ENCODE results near the gene SCFD2.

The SCFD2 gene

GRCh38 chr4:52852041-52852440 lies 513.8 kb downstream of the SCFD2 start:
- Histone ChIP-seq H3K9ac (ENCODE audit: insufficient read length, low read depth) (no peak overlapping the region), H3K4me3 (ENCODE audit: insufficient read length, low read depth) (no peak overlapping the region), H3K36me3 (ENCODE audit: insufficient read depth, insufficient read length, low read length) (no peaks in the 10 kb centered on the region), H3K4me1 (ENCODE audit: insufficient read depth, insufficient read length) (no peaks in the 10 kb centered on the region), H3K9me3 (ENCODE audit: insufficient read depth, low read length) (peaks cover 3% of the 10 kb centered on the region; the same call in 1 of the 2 replicates), H3K27me3 (ENCODE audit: insufficient read depth, insufficient read length) (no peaks in the 10 kb centered on the region)
- TF ChIP-seq SUZ12 (IDR thresholded peaks at IDR 0.05; ENCODE audit: extremely low read depth, insufficient read depth, insufficient read length) (no peak), YY1 (IDR thresholded peaks at IDR 0.05; ENCODE audit: insufficient read depth, insufficient read length) (no peak), ZNF274 (IDR thresholded peaks at IDR 0.05; ENCODE audit: low read depth, low read length) (no peak)
- DNase-seq (ENCODE audit: low read depth, low spot score), result no peak

GRCh38 chr4:52850406-52851124 lies 515.3 kb downstream of the SCFD2 start:
- Histone ChIP-seq H3K9ac (ENCODE audit: insufficient read length, low read depth) (no peak overlapping the region), H3K4me3 (ENCODE audit: insufficient read length, low read depth) (no peak overlapping the region), H3K27me3 (ENCODE audit: insufficient read depth, insufficient read length) (no peaks in the 10 kb centered on the region), H3K4me1 (ENCODE audit: insufficient read depth, insufficient read length) (no peaks in the 10 kb centered on the region), H3K36me3 (ENCODE audit: insufficient read depth, insufficient read length, low read length) (no peaks in the 10 kb centered on the region), H3K9me3 (ENCODE audit: insufficient read depth, low read length) (no peaks in the 10 kb centered on the region)
- TF ChIP-seq ZNF274 (IDR thresholded peaks at IDR 0.05; ENCODE audit: low read depth, low read length), result no peak
- TF ChIP-seq SUZ12 (IDR thresholded peaks at IDR 0.05; ENCODE audit: extremely low read depth, insufficient read depth, insufficient read length), result no peak
- no peak for TF ChIP-seq YY1 (IDR thresholded peaks at IDR 0.05; ENCODE audit: insufficient read depth, insufficient read length)
- no peak for DNase-seq (ENCODE audit: low read depth, low spot score)

- H3K36me3 ChIP-seq (ENCODE audit: insufficient read depth, insufficient read length, low read length), result no peaks in the 10 kb centered on the region
- DNase-seq (ENCODE audit: low read depth, low spot score), result no peak
- TF ChIP-seq YY1 (IDR thresholded peaks at IDR 0.05; ENCODE audit: insufficient read depth, insufficient read length) (no peak), SUZ12 (IDR thresholded peaks at IDR 0.05; ENCODE audit: extremely low read depth, insufficient read depth, insufficient read length) (no peak), ZNF274 (IDR thresholded peaks at IDR 0.05; ENCODE audit: low read depth, low read length) (no peak)
- no peak overlapping the region for H3K4me3 ChIP-seq (ENCODE audit: insufficient read length, low read depth)
- no peaks in the 10 kb centered on the region for H3K9me3 ChIP-seq (ENCODE audit: insufficient read depth, low read length)
- no peaks in the 10 kb centered on the region for H3K27me3 ChIP-seq (ENCODE audit: insufficient read depth, insufficient read length)
- H3K9ac ChIP-seq (ENCODE audit: insufficient read length, low read depth), result no peak overlapping the region
- H3K4me1 ChIP-seq (ENCODE audit: insufficient read depth, insufficient read length), result no peaks in the 10 kb centered on the region
These were observed 517.6 kb downstream of the SCFD2 start for GRCh38 chr4:52848254-52848653.

- no peaks in the 10 kb centered on the region for H3K4me1 ChIP-seq (ENCODE audit: insufficient read depth, insufficient read length)
- H3K9me3 ChIP-seq (ENCODE audit: insufficient read depth, low read length), result no peaks in the 10 kb centered on the region
- no peak overlapping the region for H3K9ac ChIP-seq (ENCODE audit: insufficient read length, low read depth)
- TF ChIP-seq ZNF274 (IDR thresholded peaks at IDR 0.05; ENCODE audit: low read depth, low read length) (no peak), YY1 (IDR thresholded peaks at IDR 0.05; ENCODE audit: insufficient read depth, insufficient read length) (no peak), SUZ12 (IDR thresholded peaks at IDR 0.05; ENCODE audit: extremely low read depth, insufficient read depth, insufficient read length) (no peak)
- H3K4me3 ChIP-seq (ENCODE audit: insufficient read length, low read depth), result no peak overlapping the region
- no peaks in the 10 kb centered on the region for H3K27me3 ChIP-seq (ENCODE audit: insufficient read depth, insufficient read length)
- DNase-seq (ENCODE audit: low read depth, low spot score), result no peak
- no peaks in the 10 kb centered on the region for H3K36me3 ChIP-seq (ENCODE audit: insufficient read depth, insufficient read length, low read length)
These were observed 519.4 kb downstream of the SCFD2 start for GRCh38 chr4:52846502-52846901.

- H3K9ac ChIP-seq (ENCODE audit: insufficient read length, low read depth), result no peak overlapping the region
- no peak for TF ChIP-seq YY1 (IDR thresholded peaks at IDR 0.05; ENCODE audit: insufficient read depth, insufficient read length)
- no peak for TF ChIP-seq ZNF274 (IDR thresholded peaks at IDR 0.05; ENCODE audit: low read depth, low read length)
- no peak for TF ChIP-seq SUZ12 (IDR thresholded peaks at IDR 0.05; ENCODE audit: extremely low read depth, insufficient read depth, insufficient read length)
- no peak overlapping the region for H3K4me3 ChIP-seq (ENCODE audit: insufficient read length, low read depth)
- H3K27me3 ChIP-seq (ENCODE audit: insufficient read depth, insufficient read length), result no peaks in the 10 kb centered on the region
- no peak for DNase-seq (ENCODE audit: low read depth, low spot score)
- H3K4me1 ChIP-seq (ENCODE audit: insufficient read depth, insufficient read length), result no peaks in the 10 kb centered on the region
- no peaks in the 10 kb centered on the region for H3K36me3 ChIP-seq (ENCODE audit: insufficient read depth, insufficient read length, low read length)
- no peaks in the 10 kb centered on the region for H3K9me3 ChIP-seq (ENCODE audit: insufficient read depth, low read length)
These were observed 521.3 kb downstream of the SCFD2 start for GRCh38 chr4:52844596-52844995.

- H3K36me3 ChIP-seq (ENCODE audit: insufficient read depth, insufficient read length, low read length), result no peaks in the 10 kb centered on the region
- peaks cover 1% of the 10 kb centered on the region for H3K4me1 ChIP-seq (ENCODE audit: insufficient read depth, insufficient read length)
- H3K27me3 ChIP-seq (ENCODE audit: insufficient read depth, insufficient read length), result no peaks in the 10 kb centered on the region
- no peak overlapping the region for H3K4me3 ChIP-seq (ENCODE audit: insufficient read length, low read depth)
- no peak overlapping the region for H3K9ac ChIP-seq (ENCODE audit: insufficient read length, low read depth)
- TF ChIP-seq SUZ12 (IDR thresholded peaks at IDR 0.05; ENCODE audit: extremely low read depth, insufficient read depth, insufficient read length) (no peak), YY1 (IDR thresholded peaks at IDR 0.05; ENCODE audit: insufficient read depth, insufficient read length) (no peak), ZNF274 (IDR thresholded peaks at IDR 0.05; ENCODE audit: low read depth, low read length) (no peak)
- H3K9me3 ChIP-seq (ENCODE audit: insufficient read depth, low read length), result no peaks in the 10 kb centered on the region
- no peak for DNase-seq (ENCODE audit: low read depth, low spot score)
These were observed 521.9 kb downstream of the SCFD2 start for GRCh38 chr4:52843958-52844357.

GRCh38 chr4:52843351-52843750 lies 522.5 kb downstream of the SCFD2 start:
- Histone ChIP-seq H3K36me3 (ENCODE audit: insufficient read depth, insufficient read length, low read length) (no peaks in the 10 kb centered on the region), H3K9me3 (ENCODE audit: insufficient read depth, low read length) (no peaks in the 10 kb centered on the region), H3K4me1 (ENCODE audit: insufficient read depth, insufficient read length) (peaks cover 2% of the 10 kb centered on the region), H3K4me3 (ENCODE audit: insufficient read length, low read depth) (no peak overlapping the region), H3K9ac (ENCODE audit: insufficient read length, low read depth) (no peak overlapping the region), H3K27me3 (ENCODE audit: insufficient read depth, insufficient read length) (no peaks in the 10 kb centered on the region)
- DNase-seq (ENCODE audit: low read depth, low spot score), result no peak
- TF ChIP-seq SUZ12 (IDR thresholded peaks at IDR 0.05; ENCODE audit: extremely low read depth, insufficient read depth, insufficient read length), result no peak
- TF ChIP-seq YY1 (IDR thresholded peaks at IDR 0.05; ENCODE audit: insufficient read depth, insufficient read length), result no peak
- no peak for TF ChIP-seq ZNF274 (IDR thresholded peaks at IDR 0.05; ENCODE audit: low read depth, low read length)
